WI38 (cell line): ENCODE measurements around the gene TWSG1.

ENCODE experiments used
- H3K4me3 ChIP-seq: 2 replicates; pipeline ENCODE4 v1.5.1; 2011; ENCODE audit warnings: low read depth, mild to moderate bottlenecking, control low read depth, low read length
- TF ChIP-seq, protein P1 (sequence below): IDR thresholded peaks from 2 replicates; pipeline ENCODE4 v1.5.1; 2012; ENCODE audit warnings: low read depth, mild to moderate bottlenecking, control low read depth, low read length

Gene TWSG1

GRCh38 chr18:9348079-9348671 is 13.6 kb downstream of the TWSG1 start:
- peak overlapping the region; percentile 11 for H3K4me3 ChIP-seq
- TF ChIP-seq, protein P1, sequence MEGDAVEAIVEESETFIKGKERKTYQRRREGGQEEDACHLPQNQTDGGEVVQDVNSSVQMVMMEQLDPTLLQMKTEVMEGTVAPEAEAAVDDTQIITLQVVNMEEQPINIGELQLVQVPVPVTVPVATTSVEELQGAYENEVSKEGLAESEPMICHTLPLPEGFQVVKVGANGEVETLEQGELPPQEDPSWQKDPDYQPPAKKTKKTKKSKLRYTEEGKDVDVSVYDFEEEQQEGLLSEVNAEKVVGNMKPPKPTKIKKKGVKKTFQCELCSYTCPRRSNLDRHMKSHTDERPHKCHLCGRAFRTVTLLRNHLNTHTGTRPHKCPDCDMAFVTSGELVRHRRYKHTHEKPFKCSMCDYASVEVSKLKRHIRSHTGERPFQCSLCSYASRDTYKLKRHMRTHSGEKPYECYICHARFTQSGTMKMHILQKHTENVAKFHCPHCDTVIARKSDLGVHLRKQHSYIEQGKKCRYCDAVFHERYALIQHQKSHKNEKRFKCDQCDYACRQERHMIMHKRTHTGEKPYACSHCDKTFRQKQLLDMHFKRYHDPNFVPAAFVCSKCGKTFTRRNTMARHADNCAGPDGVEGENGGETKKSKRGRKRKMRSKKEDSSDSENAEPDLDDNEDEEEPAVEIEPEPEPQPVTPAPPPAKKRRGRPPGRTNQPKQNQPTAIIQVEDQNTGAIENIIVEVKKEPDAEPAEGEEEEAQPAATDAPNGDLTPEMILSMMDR = no peak

DNA sequence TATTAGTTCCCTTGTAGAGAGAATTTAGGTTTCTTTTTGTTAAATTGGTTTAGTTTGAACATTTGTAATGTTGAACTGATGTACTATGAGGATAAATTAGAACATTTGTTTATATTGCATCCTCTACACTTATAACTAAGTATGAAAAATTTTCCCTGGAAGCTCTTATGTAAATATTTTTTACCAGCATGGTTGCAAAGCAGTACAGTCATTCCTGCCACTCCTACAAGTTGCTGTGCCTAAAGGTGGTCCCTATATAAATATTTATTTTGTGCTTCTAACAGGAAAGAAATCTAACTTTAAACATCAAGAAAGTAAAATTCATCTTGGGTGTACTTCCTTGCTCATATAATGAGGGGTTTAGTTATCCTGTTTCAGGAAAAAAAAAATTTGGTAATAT is 14.2 kb downstream of the TWSG1 start:
- TF ChIP-seq, protein P1 = no peak
- H3K4me3 ChIP-seq = peak overlapping the region; percentile 11; the same call in 1 of the 2 replicates

DNA sequence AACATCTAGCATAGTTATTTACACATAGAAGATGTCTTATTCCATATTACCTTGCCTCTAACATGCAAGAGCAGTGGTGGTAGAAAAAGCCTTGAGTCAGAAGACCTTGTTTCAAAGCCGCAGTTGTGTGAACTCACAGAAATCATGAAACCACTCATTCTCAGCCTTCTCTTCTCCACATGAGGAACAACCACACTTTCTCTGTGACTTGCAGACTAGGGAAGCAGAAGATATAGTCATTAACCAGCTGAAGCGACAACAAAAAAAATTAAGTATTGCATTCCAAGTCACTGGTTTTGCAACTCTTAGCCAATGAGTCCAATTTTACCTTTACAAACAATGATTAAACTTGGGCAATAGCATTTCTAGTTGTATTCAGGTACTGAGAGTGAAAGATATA is 19.0 kb downstream of the TWSG1 start:
- TF ChIP-seq, protein P1 = no peak
- no peak overlapping the region for H3K4me3 ChIP-seq

DNA sequence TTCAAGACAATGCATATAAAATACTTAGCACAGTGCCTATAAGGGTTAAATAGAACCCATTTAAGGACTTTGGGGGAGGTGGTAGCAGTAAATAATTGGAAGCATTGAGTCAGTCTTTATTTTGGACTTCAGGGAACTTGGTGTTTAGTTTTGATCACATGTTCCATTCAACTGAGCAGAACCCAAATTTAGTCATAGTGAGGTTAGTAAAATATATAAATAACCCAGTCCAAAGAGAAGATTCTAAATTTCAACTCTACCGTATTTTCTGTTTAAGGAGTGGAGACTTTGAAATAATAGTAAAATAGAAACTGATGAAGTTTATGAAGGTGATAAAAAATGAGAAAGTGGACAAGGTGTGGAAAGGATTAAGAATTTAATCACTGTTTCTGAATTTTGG is 19.7 kb downstream of the TWSG1 start:
- TF ChIP-seq, protein P1 = no peak
- H3K4me3 ChIP-seq = no peak overlapping the region

GRCh38 chr18:9356976-9357375 is 22.4 kb downstream of the TWSG1 start:
- no peak overlapping the region for H3K4me3 ChIP-seq
- TF ChIP-seq, protein P1 = no peak

DNA sequence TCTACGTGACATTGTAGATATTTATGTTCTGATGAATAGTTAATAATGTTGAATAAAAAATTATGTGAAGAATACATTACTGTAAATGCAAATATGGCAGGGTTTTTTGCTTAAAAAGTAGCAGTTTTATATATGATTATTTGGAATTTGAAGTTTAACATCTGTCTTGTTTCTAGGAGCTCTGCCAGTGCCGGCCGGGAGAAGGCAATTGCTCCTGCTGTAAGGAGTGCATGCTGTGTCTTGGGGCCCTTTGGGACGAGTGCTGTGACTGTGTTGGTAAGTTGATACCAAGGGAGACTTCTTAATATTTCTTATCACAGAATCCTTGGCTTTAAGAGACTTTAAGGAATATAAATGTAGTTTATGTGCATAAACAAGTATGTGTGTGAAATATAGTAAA is 25.2 kb downstream of the TWSG1 start:
- TF ChIP-seq, protein P1 = no peak

DNA sequence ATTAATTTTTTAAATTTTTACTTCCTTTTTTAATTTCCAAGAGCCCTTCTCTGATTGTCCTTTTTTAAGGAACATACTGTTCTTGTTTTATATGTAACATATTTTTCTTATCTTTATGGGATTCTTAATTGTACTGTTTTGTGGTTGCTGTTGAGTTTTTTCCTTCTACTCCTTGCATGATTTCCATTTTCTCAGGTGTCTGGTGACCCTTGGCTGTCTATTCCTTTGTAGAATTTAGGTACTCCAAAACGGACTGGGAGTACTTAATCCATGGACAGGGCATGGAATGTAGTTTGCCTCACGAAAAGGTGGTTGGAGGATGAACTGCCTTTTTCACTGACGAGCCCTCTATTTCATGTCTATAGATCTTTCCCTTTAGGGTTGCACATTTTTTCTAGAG is 26.6 kb downstream of the TWSG1 start:
- H3K4me3 ChIP-seq = no peak overlapping the region
- TF ChIP-seq, protein P1 = no peak

More for the DNA sequence above, 25.2 kb downstream of the TWSG1 start:
- H3K4me3 ChIP-seq = no peak overlapping the region
